ENCODE results near the gene LRCH2.

DNA sequence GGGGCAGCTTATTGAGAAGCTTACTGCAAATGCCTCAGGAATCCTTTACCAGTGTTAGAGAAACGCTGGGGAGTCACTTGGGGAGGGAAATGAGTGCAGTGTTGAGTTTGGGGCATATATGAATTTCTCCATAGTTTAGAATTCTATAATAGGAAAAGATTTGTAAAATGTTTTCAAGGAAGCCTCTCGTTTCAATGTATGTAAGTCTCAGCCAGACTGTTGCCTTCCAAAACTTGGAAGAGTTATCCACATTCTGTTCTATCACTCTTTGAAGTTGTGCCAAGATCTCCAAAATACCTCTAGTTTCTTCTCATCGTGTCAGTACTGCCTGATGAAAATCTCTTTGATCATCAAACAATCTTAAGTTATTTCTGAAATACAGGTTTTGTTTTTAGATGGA lies 565 bp upstream of the LRCH2 start:
- TF ChIP-seq POLR2AphosphoS5 (IDR thresholded peaks at IDR 0.05; ENCODE audit: low read depth, low read length) (no peak), TAF1 (IDR thresholded peaks at IDR 0.05; ENCODE audit: borderline replicate concordance, insufficient read depth, low read length) (no peak)
- TF ChIP-seq, protein P1, sequence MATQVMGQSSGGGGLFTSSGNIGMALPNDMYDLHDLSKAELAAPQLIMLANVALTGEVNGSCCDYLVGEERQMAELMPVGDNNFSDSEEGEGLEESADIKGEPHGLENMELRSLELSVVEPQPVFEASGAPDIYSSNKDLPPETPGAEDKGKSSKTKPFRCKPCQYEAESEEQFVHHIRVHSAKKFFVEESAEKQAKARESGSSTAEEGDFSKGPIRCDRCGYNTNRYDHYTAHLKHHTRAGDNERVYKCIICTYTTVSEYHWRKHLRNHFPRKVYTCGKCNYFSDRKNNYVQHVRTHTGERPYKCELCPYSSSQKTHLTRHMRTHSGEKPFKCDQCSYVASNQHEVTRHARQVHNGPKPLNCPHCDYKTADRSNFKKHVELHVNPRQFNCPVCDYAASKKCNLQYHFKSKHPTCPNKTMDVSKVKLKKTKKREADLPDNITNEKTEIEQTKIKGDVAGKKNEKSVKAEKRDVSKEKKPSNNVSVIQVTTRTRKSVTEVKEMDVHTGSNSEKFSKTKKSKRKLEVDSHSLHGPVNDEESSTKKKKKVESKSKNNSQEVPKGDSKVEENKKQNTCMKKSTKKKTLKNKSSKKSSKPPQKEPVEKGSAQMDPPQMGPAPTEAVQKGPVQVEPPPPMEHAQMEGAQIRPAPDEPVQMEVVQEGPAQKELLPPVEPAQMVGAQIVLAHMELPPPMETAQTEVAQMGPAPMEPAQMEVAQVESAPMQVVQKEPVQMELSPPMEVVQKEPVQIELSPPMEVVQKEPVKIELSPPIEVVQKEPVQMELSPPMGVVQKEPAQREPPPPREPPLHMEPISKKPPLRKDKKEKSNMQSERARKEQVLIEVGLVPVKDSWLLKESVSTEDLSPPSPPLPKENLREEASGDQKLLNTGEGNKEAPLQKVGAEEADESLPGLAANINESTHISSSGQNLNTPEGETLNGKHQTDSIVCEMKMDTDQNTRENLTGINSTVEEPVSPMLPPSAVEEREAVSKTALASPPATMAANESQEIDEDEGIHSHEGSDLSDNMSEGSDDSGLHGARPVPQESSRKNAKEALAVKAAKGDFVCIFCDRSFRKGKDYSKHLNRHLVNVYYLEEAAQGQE (IDR thresholded peaks at IDR 0.05; ENCODE audit: insufficient read depth in 1 of 2, low read depth in 2 of 2, low read length in 2 of 2), result no peak

Measured in PFSK-1 (cell line).